ENCODE measurements around the gene ORAI2.
"Not testable (repeated sequence)": the region's sequence is repeated elsewhere in the genome, so short reads cannot be mapped to it uniquely, and the experiment has no call there.

The ORAI2 gene

GRCh38 chr7:102398543-102398942 is 34.8 kb upstream of the ORAI2 start:
- Histone ChIP-seq H3K9me3 (ENCODE audit: control insufficient read depth in 5 of 5, low read length in 5 of 5) (no peaks in the 10 kb centered on the region), H3K4me1 (ENCODE audit: control insufficient read depth in 5 of 5, insufficient read depth in 5 of 5, low read length in 5 of 5) (peaks cover 2 to 20% (median 17%) of the 10 kb centered on the region in 5 donors), H3K36me3 (ENCODE audit: control insufficient read depth in 5 of 5, insufficient read depth in 5 of 5, low read length in 5 of 5) (peaks cover 6 to 44% (median 31%) of the 10 kb centered on the region in 5 donors), H3K4me3 (ENCODE audit: low read depth in 1 of 5, low read length in 5 of 5) (no peak overlapping the region), H3K27ac (ENCODE audit: low read depth, low read length) (no peak overlapping the region), H3K27me3 (ENCODE audit: control insufficient read depth in 5 of 5, insufficient read depth in 4 of 5, low read length in 5 of 5) (no peaks in the 10 kb centered on the region), H3K9ac (ENCODE audit: low read length in 5 of 5) (no peak overlapping the region)

- Histone ChIP-seq H3K9me3 (ENCODE audit: control insufficient read depth in 5 of 5, low read length in 5 of 5) (no peaks in the 10 kb centered on the region), H3K4me3 (ENCODE audit: low read depth in 1 of 5, low read length in 5 of 5) (no peak overlapping the region), H3K27ac (ENCODE audit: low read depth, low read length) (no peak overlapping the region), H3K36me3 (ENCODE audit: control insufficient read depth in 5 of 5, insufficient read depth in 5 of 5, low read length in 5 of 5) (peaks cover 6 to 62% (median 44%) of the 10 kb centered on the region in 5 donors), H3K4me1 (ENCODE audit: control insufficient read depth in 5 of 5, insufficient read depth in 5 of 5, low read length in 5 of 5) (peaks cover 2 to 19% (median 17%) of the 10 kb centered on the region in 5 donors), H3K9ac (ENCODE audit: low read length in 5 of 5) (no peak overlapping the region), H3K27me3 (ENCODE audit: control insufficient read depth in 5 of 5, insufficient read depth in 4 of 5, low read length in 5 of 5) (no peaks in the 10 kb centered on the region)
Observed at GRCh38 chr7:102400360-102400759, 33.0 kb upstream of the ORAI2 start.

- Histone ChIP-seq H3K4me3 (ENCODE audit: low read depth in 1 of 5, low read length in 5 of 5) (no peak overlapping the region), H3K4me1 (ENCODE audit: control insufficient read depth in 5 of 5, insufficient read depth in 5 of 5, low read length in 5 of 5) (no peaks in the 10 kb centered on the region), H3K36me3 (ENCODE audit: control insufficient read depth in 5 of 5, insufficient read depth in 5 of 5, low read length in 5 of 5) (peaks cover 14 to 93% (median 69%) of the 10 kb centered on the region in 5 donors), H3K27me3 (ENCODE audit: control insufficient read depth in 5 of 5, insufficient read depth in 4 of 5, low read length in 5 of 5) (no peaks in the 10 kb centered on the region), H3K9me3 (ENCODE audit: control insufficient read depth in 5 of 5, low read length in 5 of 5) (no peaks in the 10 kb centered on the region), H3K9ac (ENCODE audit: low read length in 5 of 5) (peak overlapping the region in 1 of 5 donors; percentile 33), H3K27ac (ENCODE audit: low read depth, low read length) (no peak overlapping the region)
Observed at GRCh38 chr7:102403563-102403962, 29.8 kb upstream of the ORAI2 start.

DNA sequence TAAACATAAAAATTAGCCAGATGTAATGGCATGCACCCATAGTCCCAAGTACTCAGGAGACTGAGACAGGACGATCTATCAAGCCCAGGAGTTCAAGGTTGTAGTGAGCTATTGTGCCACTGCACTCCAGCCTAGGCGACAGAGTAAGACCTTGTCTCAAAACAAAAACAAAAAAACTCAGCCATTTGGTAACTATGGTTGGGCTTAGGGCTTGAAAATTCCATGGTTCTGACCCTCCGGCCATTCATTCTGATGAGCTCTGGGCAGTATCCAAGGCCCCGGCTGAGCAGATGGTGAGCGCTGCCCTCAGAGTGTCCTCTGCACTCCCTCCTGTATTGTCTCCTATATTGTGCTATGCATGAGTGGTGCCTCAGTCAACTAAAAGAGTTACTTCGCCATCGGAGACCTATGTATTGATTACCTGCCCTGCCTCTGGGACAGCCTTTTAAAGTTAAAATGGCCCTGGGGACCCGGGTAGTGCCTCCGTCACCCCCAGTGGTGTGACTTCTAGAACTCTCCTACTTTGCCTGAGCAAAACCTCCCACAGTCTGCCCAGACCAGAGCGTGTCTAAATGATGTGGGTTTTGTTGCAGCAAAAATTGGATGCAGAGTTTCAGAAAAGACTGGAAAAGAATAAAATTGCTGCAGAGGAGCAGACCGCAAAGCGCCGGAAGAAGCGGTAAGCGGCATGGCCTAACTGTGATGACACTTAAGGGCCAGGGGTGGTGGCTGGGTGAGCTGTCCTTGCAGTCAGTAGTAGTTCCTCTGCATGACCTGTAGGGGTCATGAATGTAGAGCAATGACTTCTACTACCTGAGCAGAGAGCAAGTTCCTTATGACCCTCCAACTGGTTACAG is 29.1 kb upstream of the ORAI2 start:
- Histone ChIP-seq H3K4me3 (ENCODE audit: low read depth in 1 of 5, low read length in 5 of 5) (no peak overlapping the region), H3K36me3 (ENCODE audit: control insufficient read depth in 5 of 5, insufficient read depth in 5 of 5, low read length in 5 of 5) (peaks cover 14 to 95% (median 70%) of the 10 kb centered on the region in 5 donors), H3K27me3 (ENCODE audit: control insufficient read depth in 5 of 5, insufficient read depth in 4 of 5, low read length in 5 of 5) (no peaks in the 10 kb centered on the region), H3K4me1 (ENCODE audit: control insufficient read depth in 5 of 5, insufficient read depth in 5 of 5, low read length in 5 of 5) (no peaks in the 10 kb centered on the region), H3K9ac (ENCODE audit: low read length in 5 of 5) (no peak overlapping the region), H3K27ac (ENCODE audit: low read depth, low read length) (no peak overlapping the region), H3K9me3 (ENCODE audit: control insufficient read depth in 5 of 5, low read length in 5 of 5) (no peaks in the 10 kb centered on the region)

DNA sequence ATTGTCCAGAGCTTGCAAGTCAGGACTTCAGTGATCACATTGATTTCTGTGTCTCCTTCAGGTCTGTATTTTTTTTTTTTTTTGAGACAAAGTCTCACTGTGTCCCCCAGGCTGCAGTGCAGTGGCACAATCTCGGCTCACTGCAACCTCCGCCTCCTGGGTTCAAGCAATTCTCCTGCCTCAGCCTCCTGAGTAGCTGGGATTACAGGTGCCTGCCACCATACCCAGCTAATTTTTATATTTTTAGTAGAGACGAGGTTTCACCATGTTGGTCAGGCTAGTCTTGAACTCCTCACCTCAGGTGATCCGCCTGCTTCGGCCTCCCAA is 28.6 kb upstream of the ORAI2 start:
- H3K9ac ChIP-seq (ENCODE audit: low read length in 5 of 5); H3K4me3 ChIP-seq (ENCODE audit: low read depth in 1 of 5, low read length in 5 of 5); H3K27me3 ChIP-seq (ENCODE audit: control insufficient read depth in 5 of 5, insufficient read depth in 4 of 5, low read length in 5 of 5); H3K9me3 ChIP-seq (ENCODE audit: control insufficient read depth in 5 of 5, low read length in 5 of 5); H3K4me1 ChIP-seq (ENCODE audit: control insufficient read depth in 5 of 5, insufficient read depth in 5 of 5, low read length in 5 of 5); H3K27ac ChIP-seq (ENCODE audit: low read depth, low read length): not testable (repeated sequence)
- peaks cover 14 to 94% (median 69%) of the 10 kb centered on the region in 5 donors for H3K36me3 ChIP-seq (ENCODE audit: control insufficient read depth in 5 of 5, insufficient read depth in 5 of 5, low read length in 5 of 5)

- H3K36me3 ChIP-seq (ENCODE audit: control insufficient read depth in 5 of 5, insufficient read depth in 5 of 5, low read length in 5 of 5) = peaks cover 8 to 92% (median 69%) of the 10 kb centered on the region in 5 donors
Observed at GRCh38 chr7:102407910-102408309, 25.5 kb upstream of the ORAI2 start.

DNA sequence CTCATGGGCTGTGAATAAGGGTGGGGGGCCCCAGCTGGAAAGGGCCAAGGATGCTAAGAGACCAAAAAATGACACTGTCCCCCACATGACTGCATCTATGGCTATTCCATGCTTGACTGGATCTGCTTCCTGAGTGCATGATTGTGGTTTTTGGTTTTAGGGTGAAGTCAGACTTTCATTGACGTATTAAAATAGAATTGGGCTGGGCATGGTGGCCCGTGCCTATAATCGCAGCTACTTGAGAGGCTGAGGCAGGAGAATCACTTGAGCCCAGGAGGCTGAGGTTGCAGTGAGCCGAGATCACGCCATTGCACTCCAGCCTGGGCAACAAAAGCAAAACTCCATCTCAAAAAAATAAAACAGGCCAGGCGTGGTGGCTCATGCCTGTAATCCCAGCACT is 24.8 kb upstream of the ORAI2 start:
- peaks cover 8 to 91% (median 67%) of the 10 kb centered on the region in 5 donors for H3K36me3 ChIP-seq (ENCODE audit: control insufficient read depth in 5 of 5, insufficient read depth in 5 of 5, low read length in 5 of 5)
- not testable (repeated sequence) for H3K9me3 ChIP-seq (ENCODE audit: control insufficient read depth in 5 of 5, low read length in 5 of 5); H3K27me3 ChIP-seq (ENCODE audit: control insufficient read depth in 5 of 5, insufficient read depth in 4 of 5, low read length in 5 of 5); H3K4me3 ChIP-seq (ENCODE audit: low read depth in 1 of 5, low read length in 5 of 5); H3K27ac ChIP-seq (ENCODE audit: low read depth, low read length); H3K9ac ChIP-seq (ENCODE audit: low read length in 5 of 5); H3K4me1 ChIP-seq (ENCODE audit: control insufficient read depth in 5 of 5, insufficient read depth in 5 of 5, low read length in 5 of 5)

More at GRCh38 chr7:102407910-102408309, 25.5 kb upstream of the ORAI2 start:
- Histone ChIP-seq H3K4me3 (ENCODE audit: low read depth in 1 of 5, low read length in 5 of 5) (no peak overlapping the region), H3K9me3 (ENCODE audit: control insufficient read depth in 5 of 5, low read length in 5 of 5) (peaks cover 0 to 6% (median 0%) of the 10 kb centered on the region in 5 donors), H3K9ac (ENCODE audit: low read length in 5 of 5) (no peak overlapping the region), H3K27ac (ENCODE audit: low read depth, low read length) (no peak overlapping the region), H3K27me3 (ENCODE audit: control insufficient read depth in 5 of 5, insufficient read depth in 4 of 5, low read length in 5 of 5) (no peaks in the 10 kb centered on the region), H3K4me1 (ENCODE audit: control insufficient read depth in 5 of 5, insufficient read depth in 5 of 5, low read length in 5 of 5) (peaks cover 0 to 5% (median 0%) of the 10 kb centered on the region in 5 donors)

DNA sequence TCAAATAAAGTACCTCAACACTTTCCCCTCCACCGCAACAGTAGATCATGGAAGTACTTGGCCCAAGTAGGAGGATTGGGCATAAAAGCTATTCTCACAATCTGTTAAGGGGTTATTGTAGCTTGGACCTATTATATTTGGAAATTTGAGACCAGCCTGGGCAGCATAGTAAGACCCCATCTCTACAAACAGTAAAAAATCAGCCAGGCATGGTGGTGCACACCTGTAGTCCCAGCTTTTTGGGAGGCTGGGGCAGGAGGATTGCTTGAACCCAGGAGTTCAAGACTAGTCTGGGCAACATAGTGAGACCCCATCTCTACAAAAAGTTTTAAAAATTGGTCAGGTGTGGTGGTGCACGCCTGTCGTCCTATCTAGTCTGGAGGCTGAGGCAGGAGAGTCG is 24.0 kb upstream of the ORAI2 start:
- H3K27ac ChIP-seq (ENCODE audit: low read depth, low read length) = no peak overlapping the region
- no peak overlapping the region for H3K4me3 ChIP-seq (ENCODE audit: low read depth in 1 of 5, low read length in 5 of 5)
- no peaks in the 10 kb centered on the region for H3K27me3 ChIP-seq (ENCODE audit: control insufficient read depth in 5 of 5, insufficient read depth in 4 of 5, low read length in 5 of 5)
- H3K36me3 ChIP-seq (ENCODE audit: control insufficient read depth in 5 of 5, insufficient read depth in 5 of 5, low read length in 5 of 5) = peaks cover 8 to 91% (median 59%) of the 10 kb centered on the region in 5 donors
- peaks cover 0 to 5% (median 0%) of the 10 kb centered on the region in 5 donors for H3K4me1 ChIP-seq (ENCODE audit: control insufficient read depth in 5 of 5, insufficient read depth in 5 of 5, low read length in 5 of 5)
- H3K9ac ChIP-seq (ENCODE audit: low read length in 5 of 5) = no peak overlapping the region
- H3K9me3 ChIP-seq (ENCODE audit: control insufficient read depth in 5 of 5, low read length in 5 of 5) = peaks cover 0 to 6% (median 0%) of the 10 kb centered on the region in 5 donors

GRCh38 chr7:102410123-102410522 is 23.3 kb upstream of the ORAI2 start:
- H3K36me3 ChIP-seq (ENCODE audit: control insufficient read depth in 5 of 5, insufficient read depth in 5 of 5, low read length in 5 of 5) = peaks cover 8 to 92% (median 61%) of the 10 kb centered on the region in 5 donors
- no peak overlapping the region for H3K4me3 ChIP-seq (ENCODE audit: low read depth in 1 of 5, low read length in 5 of 5)
- no peaks in the 10 kb centered on the region for H3K27me3 ChIP-seq (ENCODE audit: control insufficient read depth in 5 of 5, insufficient read depth in 4 of 5, low read length in 5 of 5)
- no peak overlapping the region for H3K27ac ChIP-seq (ENCODE audit: low read depth, low read length)
- no peak overlapping the region for H3K9ac ChIP-seq (ENCODE audit: low read length in 5 of 5)
- peaks cover 0 to 5% (median 0%) of the 10 kb centered on the region in 5 donors for H3K4me1 ChIP-seq (ENCODE audit: control insufficient read depth in 5 of 5, insufficient read depth in 5 of 5, low read length in 5 of 5)
- peaks cover 0 to 6% (median 0%) of the 10 kb centered on the region in 5 donors for H3K9me3 ChIP-seq (ENCODE audit: control insufficient read depth in 5 of 5, low read length in 5 of 5)

DNA sequence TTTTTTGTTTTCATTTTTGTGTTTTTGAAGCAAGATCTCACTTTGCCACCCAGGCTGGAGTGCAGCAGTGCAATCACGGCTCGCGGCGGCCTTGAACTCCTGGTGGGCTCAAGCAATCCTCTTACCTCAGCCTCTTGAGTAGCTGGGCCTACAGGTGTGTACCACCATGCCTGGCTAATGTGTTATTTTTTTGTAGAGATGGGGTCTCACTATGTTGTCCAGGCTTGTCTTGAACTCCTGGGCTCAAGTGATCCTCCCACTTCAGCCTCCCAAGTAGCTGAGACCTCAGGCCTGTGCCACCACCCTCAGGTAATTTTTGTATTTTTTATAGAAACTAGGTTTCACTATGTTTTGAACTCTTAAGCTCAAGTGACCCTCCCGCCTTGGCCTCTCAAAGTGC is 22.5 kb upstream of the ORAI2 start:
- Histone ChIP-seq H3K27ac (ENCODE audit: low read depth, low read length) (no peak overlapping the region), H3K36me3 (ENCODE audit: control insufficient read depth in 5 of 5, insufficient read depth in 5 of 5, low read length in 5 of 5) (peaks cover 4 to 92% (median 62%) of the 10 kb centered on the region in 5 donors), H3K4me3 (ENCODE audit: low read depth in 1 of 5, low read length in 5 of 5) (no peak overlapping the region), H3K9me3 (ENCODE audit: control insufficient read depth in 5 of 5, low read length in 5 of 5) (peaks cover 0 to 6% (median 0%) of the 10 kb centered on the region in 5 donors), H3K27me3 (ENCODE audit: control insufficient read depth in 5 of 5, insufficient read depth in 4 of 5, low read length in 5 of 5) (no peaks in the 10 kb centered on the region), H3K9ac (ENCODE audit: low read length in 5 of 5) (no peak overlapping the region), H3K4me1 (ENCODE audit: control insufficient read depth in 5 of 5, insufficient read depth in 5 of 5, low read length in 5 of 5) (peaks cover 0 to 5% (median 0%) of the 10 kb centered on the region in 5 donors)
